H1 (cell line): ENCODE measurements around the gene IFNL3. TPM values are rescaled to one million over a fixed set of nuclear protein-coding genes. Genes with fewer than 3 reads are reported as not detected.

Experiments
- CTCF ChIA-PET: fragments of 300-600 bp; sonication (Branson Sonifier 250); formaldehyde crosslinking; loops from one replicate; lab custom pipeline; 2021; ENCODE audit not compliant: partially characterized antibody; lab: Charles Lee
- POLR2A ChIA-PET: fragments of 300-600 bp; sonication (Branson Sonifier 250); formaldehyde crosslinking; loops from one replicate; lab custom pipeline; 2021; ENCODE audit warnings: inconsistent platforms; ENCODE audit not compliant: partially characterized antibody; lab: Charles Lee
- DNase-seq, 2 experiments: peaks; one replicate each; pipeline versions ENCODE4 v3.0.0 to v3.0.0-alpha.2; 2010 to 2022; ENCODE audit warnings: low spot score in 2 of 2, low read depth in 1 of 2, mixed read lengths in 1 of 2
- FAIRE-seq: peaks from 2 replicates; lab custom pipeline; 2011; peaks lifted over from hg19 to GRCh38; lab: Jason Lieb, UNC
- H2AFZ ChIP-seq: 2 replicates; pipeline ENCODE4 v1.8.1; 2012; ENCODE audit warnings: low read length, inconsistent platforms
- H2AK5ac ChIP-seq: 2 replicates; pipeline ENCODE4 v1.6.1; 2013; ENCODE audit warnings: low read depth, low read length
- H2BK120ac ChIP-seq: replicated peaks from 2 replicates; pipeline ENCODE3; 2013; ENCODE audit warnings: low read depth, low read length, inconsistent platforms
- H2BK12ac ChIP-seq: 2 replicates; pipeline ENCODE4 v1.6.1; 2013; ENCODE audit warnings: low read depth, low read length
- H2BK15ac ChIP-seq: 2 replicates; pipeline ENCODE4 v1.6.1; 2013; ENCODE audit warnings: low read length
- H2BK20ac ChIP-seq: 2 replicates; pipeline ENCODE4 v1.6.1; 2013; ENCODE audit warnings: low read length
- H2BK5ac ChIP-seq: 2 replicates; pipeline ENCODE4 v1.6.1; 2013; ENCODE audit warnings: low read depth, low read length
- H3K14ac ChIP-seq: 2 replicates; pipeline ENCODE4 v1.6.1; 2013; ENCODE audit warnings: inconsistent platforms; ENCODE audit not compliant: insufficient read length
- H3K18ac ChIP-seq: 2 replicates; pipeline ENCODE4 v1.6.1; 2013; ENCODE audit warnings: low read length; ENCODE audit errors: extremely low read depth
- H3K23ac ChIP-seq: 2 replicates; pipeline ENCODE4 v1.6.1; 2013; ENCODE audit warnings: inconsistent platforms; ENCODE audit not compliant: insufficient read length
- H3K23me2 ChIP-seq: 2 replicates; pipeline ENCODE4 v1.6.1; 2013; ENCODE audit warnings: low read depth, low read length
- H3K27ac ChIP-seq: 2 replicates; pipeline ENCODE4 v1.6.1; 2011; ENCODE audit warnings: low read depth, low read length, inconsistent platforms
- H3K27me3 ChIP-seq, 4 experiments: replicated peaks in 1 of 4; 1 replicate in 1 of 4; 2 replicates in 3 of 4; pipeline versions ENCODE4 v1.6.1 to v1.8.1; 2011 to 2013; ENCODE audit warnings: low read length in 3 of 4, mild to moderate bottlenecking in 3 of 4, inconsistent platforms in 2 of 4, mixed read lengths in 2 of 4, moderate library complexity in 1 of 4; ENCODE audit not compliant: control insufficient read depth in 3 of 4, insufficient read depth in 3 of 4; ENCODE audit errors: extremely low read depth in 1 of 4
- H3K36me3 ChIP-seq, 4 experiments: 2 replicates each; pipeline versions ENCODE4 v1.6.1 to v1.8.1; 2011 to 2013; ENCODE audit warnings: mild to moderate bottlenecking in 4 of 4, low read length in 3 of 4, moderate library complexity in 2 of 4, control low read depth in 1 of 4, inconsistent platforms in 1 of 4; ENCODE audit not compliant: insufficient read depth in 4 of 4, control insufficient read depth in 2 of 4
- H3K4ac ChIP-seq: replicated peaks from 2 replicates; pipeline ENCODE3; 2013; ENCODE audit warnings: low read length, low read depth, mixed read lengths, inconsistent platforms; ENCODE audit not compliant: insufficient read length
- H3K4me1 ChIP-seq, 4 experiments: replicated peaks in 1 of 4; 1 replicate in 1 of 4; 2 replicates in 3 of 4; pipeline versions ENCODE4 v1.6.1 to v1.8.1; 2011 to 2013; ENCODE audit warnings: low read length in 3 of 4, inconsistent platforms in 2 of 4, mixed read lengths in 1 of 4; ENCODE audit not compliant: insufficient read depth in 4 of 4, control insufficient read depth in 3 of 4
- H3K4me2 ChIP-seq, 2 experiments: 2 replicates each; pipeline versions ENCODE4 v1.6.1 to v1.8.1; 2011 to 2013; ENCODE audit warnings: low read depth in 2 of 2, low read length in 2 of 2, control low read depth in 1 of 2, inconsistent platforms in 1 of 2, mild to moderate bottlenecking in 1 of 2; ENCODE audit not compliant: insufficient read depth in 1 of 2
- H3K4me3 ChIP-seq, 4 experiments: fragments of 200-600, 300-600 bp in 1 of 4; sonication (generic), shearing (Covaris generic), sonication (Bioruptor Twin) in 1 of 4; 2 replicates each; pipeline versions ENCODE4 v1.5.1 to v1.8.1; 2011 to 2016; ENCODE audit warnings: low read length in 4 of 4, low read depth in 3 of 4, control low read depth in 2 of 4, inconsistent platforms in 2 of 4, mild to moderate bottlenecking in 2 of 4, mixed read lengths in 1 of 4, moderate library complexity in 1 of 4; ENCODE audit not compliant: insufficient read depth in 2 of 4; ENCODE audit errors: extremely low read depth in 1 of 4
- H3K56ac ChIP-seq: replicated peaks from 2 replicates; pipeline ENCODE3; 2013; ENCODE audit warnings: low read depth, mild to moderate bottlenecking, mixed read lengths, low read length, inconsistent platforms; ENCODE audit not compliant: insufficient read length
- H3K79me1 ChIP-seq: 2 replicates; pipeline ENCODE4 v1.6.1; 2013; ENCODE audit warnings: low read depth, low read length, control low read depth
- H3K79me2 ChIP-seq, 2 experiments: 2 replicates each; pipeline versions ENCODE4 v1.6.1 to v1.8.1; 2012 to 2013; ENCODE audit warnings: low read length in 2 of 2, mild to moderate bottlenecking in 2 of 2, inconsistent platforms in 1 of 2; ENCODE audit not compliant: insufficient read depth in 2 of 2, control insufficient read depth in 1 of 2
- H3K9ac ChIP-seq, 4 experiments: replicated peaks in 1 of 4; 1 replicate in 1 of 4; 2 replicates in 3 of 4; pipeline versions ENCODE4 v1.6.1 to v1.8.1; 2011 to 2013; ENCODE audit warnings: low read depth in 3 of 4, low read length in 3 of 4, control low read depth in 2 of 4, mild to moderate bottlenecking in 2 of 4, moderate library complexity in 2 of 4, inconsistent platforms in 1 of 4; ENCODE audit errors: extremely low read depth in 1 of 4
- H3K9me3 ChIP-seq, 2 experiments: 2 replicates each; pipeline versions ENCODE4 v1.6.1 to v1.8.1; 2012 to 2013; ENCODE audit warnings: mild to moderate bottlenecking in 2 of 2, moderate library complexity in 2 of 2, control low read depth in 1 of 2, inconsistent platforms in 1 of 2, low read depth in 1 of 2, low read length in 1 of 2, mixed read lengths in 1 of 2; ENCODE audit not compliant: insufficient read depth in 2 of 2
- H4K20me1 ChIP-seq, 2 experiments: replicated peaks in 1 of 2; 2 replicates each; pipeline versions ENCODE3 to v1.8.1; 2011 to 2013; ENCODE audit warnings: inconsistent platforms in 2 of 2, low read length in 2 of 2, mild to moderate bottlenecking in 1 of 2; ENCODE audit not compliant: insufficient read depth in 2 of 2, control insufficient read depth in 1 of 2
- H4K5ac ChIP-seq: 2 replicates; pipeline ENCODE4 v1.6.1; 2013; ENCODE audit warnings: low read length, low read depth, mixed read lengths, inconsistent platforms; ENCODE audit not compliant: insufficient read length
- H4K8ac ChIP-seq: 2 replicates; pipeline ENCODE4 v1.8.0; 2013; ENCODE audit warnings: mild to moderate bottlenecking, moderate library complexity, low read length, inconsistent platforms; ENCODE audit not compliant: insufficient read depth; ENCODE audit errors: extremely low read depth
- H4K91ac ChIP-seq: replicated peaks from 2 replicates; pipeline ENCODE3; 2013; ENCODE audit warnings: low read length, mixed read lengths, inconsistent platforms; ENCODE audit not compliant: insufficient read length
- ASH2L ChIP-seq: fragments of 200-600, 300-600 bp; sonication (generic); IDR thresholded peaks from one replicate; pipeline ENCODE4 v1.7.1; 2017; ENCODE audit warnings: low read length
- ATF2 ChIP-seq: IDR thresholded peaks from 2 replicates; pipeline ENCODE4 v1.6.1; 2012; ENCODE audit warnings: low read length, inconsistent platforms
- ATF3 ChIP-seq: IDR thresholded peaks from 2 replicates; pipeline ENCODE4 v1.6.1; 2011; ENCODE audit warnings: low read depth, mild to moderate bottlenecking, low read length; ENCODE audit not compliant: insufficient read depth
- CEBPB ChIP-seq: IDR thresholded peaks from 2 replicates; pipeline ENCODE4 v1.6.1; 2012; ENCODE audit warnings: low read depth, low read length
- EZH2 ChIP-seq: fragments of 200-600 bp; sonication (generic); IDR thresholded peaks from 2 replicates; pipeline ENCODE4 v1.7.1; 2012; ENCODE audit warnings: low read depth, mild to moderate bottlenecking, moderate library complexity, low read length, inconsistent platforms; ENCODE audit not compliant: severe bottlenecking
- MAX ChIP-seq: IDR thresholded peaks from 2 replicates; pipeline ENCODE4 v1.6.1; 2012; ENCODE audit warnings: inconsistent platforms
- RBBP5 ChIP-seq: IDR thresholded peaks from 2 replicates; pipeline ENCODE4 v1.7.1; 2012; ENCODE audit warnings: low read depth, mild to moderate bottlenecking, inconsistent platforms, low read length, moderate library complexity, borderline replicate concordance
- SP1 ChIP-seq: IDR thresholded peaks from 2 replicates; pipeline ENCODE4 v1.6.1; 2011; ENCODE audit warnings: low read depth, low read length
- SP2 ChIP-seq: IDR thresholded peaks from 2 replicates; pipeline ENCODE4 v1.6.1; 2012; ENCODE audit warnings: mild to moderate bottlenecking, low read length, inconsistent platforms
- SUZ12 ChIP-seq: fragments of 200-600 bp; sonication (generic); IDR thresholded peaks from 2 replicates; pipeline ENCODE4 v1.6.1; 2012; ENCODE audit warnings: mild to moderate bottlenecking, inconsistent platforms, low read length, moderate library complexity, mixed read lengths
- TAF7 ChIP-seq: optimal IDR thresholded peaks from 2 replicates; pipeline ENCODE3; 2011; ENCODE audit warnings: low read depth, mild to moderate bottlenecking, inconsistent platforms, low read length, moderate library complexity, borderline replicate concordance
- WGBS, 2 experiments: shearing (Covaris generic) in 1 of 2; methylation state at CpG; one replicate each; pipeline versions ENCODE4 v1.1.6 to v1.1.7; 2013 to 2015; ENCODE audit warnings: low lambda C conversion rate in 2 of 2, mixed read lengths in 2 of 2, inconsistent platforms in 1 of 2, low coverage in 1 of 2, missing lambda C conversion rate in 1 of 2; ENCODE audit not compliant: insufficient replicate concordance in 2 of 2, insufficient coverage in 1 of 2, insufficient read length in 1 of 2; ENCODE audit errors: extremely low coverage in 1 of 2, missing lambda C conversion rate in 1 of 2; 5-methylcytosine and 5-hydroxymethylcytosine counted together
- polyA plus RNA-seq, 7 experiments: library from polyadenylated mRNA; depleted of rRNA in 3 of 7; stranded (reverse) in 5 of 7; unstranded in 2 of 7; fragments of >200 nt in 5 of 7; fragments of 200-250 nt in 2 of 7; gene quantifications; 1 replicate in 5 of 7; 2 replicates in 1 of 7; 4 replicates in 1 of 7; pipeline versions ENCODE4 v1.2.1 to v1.2.3, GENCODE V29; 2011 to 2013; ENCODE audit warnings: missing spikeins in 2 of 7, mixed read lengths in 2 of 7
- total RNA-seq: library from RNA; stranded (reverse); fragmentation: NEBNext Ultra II Directional; extraction: Animal tissue kit (Norgen Biotek cat#: 25700); gene quantifications from 2 replicates; pipeline ENCODE4 v1.2.1, GENCODE V29; 2021

The IFNL3 gene
- total and polyA plus RNA-seq, 2 of the 8 experiments (the other 6 are each of a cell fraction or from before 2014, with no cell fraction given) = 0.11 TPM; not detected in 1

GRCh38 chr19:39232708-39233107, 12.1 kb downstream of the IFNL3 start:
- ChIA-PET CTCF (interaction anchor here (0.8 to 1.7 kb wide), 6 partner anchors 18 to 108 kb away, joined by 3 to 8 read pairs (median 4); no protein-coding TSS in a partner anchor), POLR2A (interaction anchor here (1.3 kb wide), 1 partner anchor 158 kb away, joined by 3 read pairs; the partner anchor contains the start of genes MED29 and PAF1)
- Histone ChIP-seq H3K4me2 (no peak overlapping the region), H3K18ac (no peak overlapping the region), H2AFZ (no peak overlapping the region), H3K23ac (no peak overlapping the region), H3K4ac (no peak overlapping the region), H4K5ac (no peak overlapping the region), H3K23me2 (no peaks in the 10 kb centered on the region; the same call in 1 of the 2 replicates), H3K4me1 (no peaks in the 10 kb centered on the region), H3K79me2 (no peaks in the 10 kb centered on the region), H2BK120ac (no peak overlapping the region), H4K20me1 (peaks cover 0 to 1% of the 10 kb centered on the region in 2 experiments), H3K27ac (no peak overlapping the region), H3K14ac (no peak overlapping the region), H2BK12ac (no peak overlapping the region), H2AK5ac (no peak overlapping the region), H3K27me3 (0 out of 7 replicates have a peak, but pooled peaks cover 0 to 3% (median 0%) of the 10 kb centered on the region in 4 experiments), H3K79me1 (no peaks in the 10 kb centered on the region), H4K91ac (no peak overlapping the region), H3K9me3 (no peaks in the 10 kb centered on the region), H3K56ac (no peak overlapping the region), H3K9ac (no peak overlapping the region), H2BK15ac (no peak overlapping the region), H2BK5ac (no peak overlapping the region), H3K36me3 (no peaks in the 10 kb centered on the region), H3K4me3 (no peak overlapping the region), H2BK20ac (no peak overlapping the region), H4K8ac (no peak overlapping the region)
- FAIRE-seq (no peak), DNase-seq (no peak)
- 84% methylated on average over 5 of the region's 5 CpGs; no CpG with 5 or more reads in 1 of the 2 experiments for WGBS, 2 experiments
- TF ChIP-seq SP2 (no peak), RBBP5 (no peak), ATF3 (no peak), MAX (no peak), ATF2 (no peak), EZH2 (no peak), SP1 (no peak), ASH2L (no peak), CEBPB (no peak), SUZ12 (no peak), TAF7 (no peak)
